HG02970 (cell line): ENCODE results near the gene CNPY2.

ENCODE experiments used
- ATAC-seq: cut with Tn5 transposase; IDR thresholded peaks from one replicate; pipeline ENCODE4 v1.9.1; 2021; ENCODE audit warnings: mild to moderate bottlenecking, moderate library complexity, moderate number of reproducible peaks; ENCODE audit not compliant: unreplicated experiment, low FRiP score

CNPY2 gene

GRCh38 chr12:56261503-56262232 is 54.1 kb downstream of the CNPY2 start:
- no peak for ATAC-seq

GRCh38 chr12:56260921-56261320 is 54.9 kb downstream of the CNPY2 start:
- no peak for ATAC-seq

- no peak for ATAC-seq
Observed at GRCh38 chr12:56260380-56260779, 55.4 kb downstream of the CNPY2 start.
